ENCODE measurements around the gene GP1BB. TPM values are rescaled to one million over a fixed set of nuclear protein-coding genes. Genes with fewer than 3 reads are reported as not detected.

Gene GP1BB
- polyA plus RNA-seq, 1 experiment, result 0.20 TPM

DNA sequence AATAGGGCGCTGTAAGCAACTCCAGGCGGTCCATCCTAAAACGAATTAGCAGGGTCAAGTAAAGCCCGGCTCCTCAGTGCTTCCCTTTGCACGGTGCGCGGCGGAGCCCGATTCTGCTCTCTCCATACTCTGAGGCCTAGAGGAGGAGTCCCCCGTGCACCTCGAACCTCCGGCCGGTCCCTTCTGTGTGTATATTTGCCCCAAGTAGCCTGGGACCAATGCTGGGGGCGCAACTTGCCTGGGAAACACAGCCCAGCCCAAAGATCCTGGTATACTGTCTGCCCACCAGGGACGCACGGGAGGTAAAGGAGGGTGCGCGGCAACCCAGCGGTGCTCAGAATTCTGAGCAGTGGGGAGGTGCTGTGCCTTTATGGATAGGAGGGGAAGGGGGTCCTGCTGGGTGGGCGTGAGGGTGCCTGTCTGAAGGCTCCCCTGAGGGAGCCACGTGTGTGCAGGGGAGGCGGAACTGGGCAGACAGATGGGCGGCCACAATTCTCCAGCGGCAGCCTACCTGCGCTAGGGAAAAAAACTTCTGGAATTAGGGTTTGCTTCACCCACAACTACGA lies 32.5 kb downstream of the GP1BB start:
- TF ChIP-seq, protein P1, sequence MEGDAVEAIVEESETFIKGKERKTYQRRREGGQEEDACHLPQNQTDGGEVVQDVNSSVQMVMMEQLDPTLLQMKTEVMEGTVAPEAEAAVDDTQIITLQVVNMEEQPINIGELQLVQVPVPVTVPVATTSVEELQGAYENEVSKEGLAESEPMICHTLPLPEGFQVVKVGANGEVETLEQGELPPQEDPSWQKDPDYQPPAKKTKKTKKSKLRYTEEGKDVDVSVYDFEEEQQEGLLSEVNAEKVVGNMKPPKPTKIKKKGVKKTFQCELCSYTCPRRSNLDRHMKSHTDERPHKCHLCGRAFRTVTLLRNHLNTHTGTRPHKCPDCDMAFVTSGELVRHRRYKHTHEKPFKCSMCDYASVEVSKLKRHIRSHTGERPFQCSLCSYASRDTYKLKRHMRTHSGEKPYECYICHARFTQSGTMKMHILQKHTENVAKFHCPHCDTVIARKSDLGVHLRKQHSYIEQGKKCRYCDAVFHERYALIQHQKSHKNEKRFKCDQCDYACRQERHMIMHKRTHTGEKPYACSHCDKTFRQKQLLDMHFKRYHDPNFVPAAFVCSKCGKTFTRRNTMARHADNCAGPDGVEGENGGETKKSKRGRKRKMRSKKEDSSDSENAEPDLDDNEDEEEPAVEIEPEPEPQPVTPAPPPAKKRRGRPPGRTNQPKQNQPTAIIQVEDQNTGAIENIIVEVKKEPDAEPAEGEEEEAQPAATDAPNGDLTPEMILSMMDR (IDR thresholded peaks at IDR 0.05; ENCODE audit: low read depth, low read length), result peak; percentile 10; the same call in 1 of the 2 replicates
- no peak overlapping the region for H3K4me3 ChIP-seq (ENCODE audit: low read depth, low read length)
- DNase-seq (ENCODE audit: low read depth, low spot score), result no peak
- POLR2A ChIA-PET, result no interaction called here
- no peak overlapping the region for H3K27ac ChIP-seq (ENCODE audit: low read depth, low read length)
- H3K27me3 ChIP-seq (ENCODE audit: control insufficient read depth, insufficient read depth, low read length), result peaks cover 78% of the 10 kb centered on the region
- no peaks in the 10 kb centered on the region; the same call in 1 of the 2 replicates for H3K9me3 ChIP-seq (ENCODE audit: control insufficient read depth, insufficient read depth, low read length)
- CTCF ChIA-PET, result no interaction called here

DNA sequence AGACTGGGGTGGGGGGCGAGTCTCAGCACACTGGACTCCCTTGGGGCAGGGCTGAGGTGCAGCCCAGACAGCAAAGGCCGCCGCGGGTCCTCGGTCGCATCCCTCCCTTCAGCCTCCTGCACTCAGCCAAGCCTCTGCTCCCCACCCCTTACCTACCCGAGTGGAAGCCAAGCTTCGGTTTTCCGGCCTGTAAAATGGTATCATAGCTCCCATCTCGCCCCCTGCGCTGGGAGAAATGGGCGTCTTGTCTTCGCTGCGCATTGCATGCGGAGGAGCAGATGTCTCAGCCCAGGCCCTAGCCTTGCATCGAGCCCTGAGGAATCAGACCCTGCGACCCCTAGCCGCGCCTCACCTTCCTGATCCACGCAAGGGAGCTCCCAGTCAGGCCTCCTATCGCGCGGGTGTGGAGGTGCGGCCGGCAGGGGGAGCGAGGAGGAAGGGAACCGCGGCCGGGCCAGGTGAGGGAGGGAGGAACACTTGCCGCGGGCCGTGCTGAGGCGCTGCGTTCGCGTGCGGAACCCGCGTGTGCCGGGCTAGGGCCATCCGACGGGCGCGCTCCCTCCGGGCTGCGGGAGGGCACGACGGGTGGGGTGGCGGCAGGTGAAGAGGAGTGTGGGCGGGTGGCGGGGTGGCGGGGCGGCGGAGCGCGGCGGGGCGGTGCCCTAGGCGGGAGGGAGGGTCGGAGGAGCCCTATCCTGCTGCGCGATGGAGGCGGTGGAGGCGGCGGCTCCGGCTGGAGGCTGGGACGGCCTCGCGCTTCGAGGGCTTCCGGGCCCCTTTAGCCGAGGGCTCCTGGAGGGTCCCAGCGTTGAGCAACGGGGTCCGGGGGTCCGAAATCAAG lies 33.2 kb downstream of the GP1BB start:
- Histone ChIP-seq H3K27me3 (ENCODE audit: control insufficient read depth, insufficient read depth, low read length) (peaks cover 80% of the 10 kb centered on the region), H3K27ac (ENCODE audit: low read depth, low read length) (no peak overlapping the region), H3K4me3 (ENCODE audit: low read depth, low read length) (no peak overlapping the region), H3K9me3 (ENCODE audit: control insufficient read depth, insufficient read depth, low read length) (no peaks in the 10 kb centered on the region; the same call in 1 of the 2 replicates)
- CTCF ChIA-PET, result interaction anchor here (0.6 to 0.9 kb wide), 2 partner anchors 26 to 74 kb away, joined by 3 read pairs; no protein-coding TSS in a partner anchor
- POLR2A ChIA-PET, result no interaction called here
- no peak for DNase-seq (ENCODE audit: low read depth, low spot score)
- TF ChIP-seq, protein P1 (IDR thresholded peaks at IDR 0.05; ENCODE audit: low read depth, low read length), result peak; percentile 40

DNA sequence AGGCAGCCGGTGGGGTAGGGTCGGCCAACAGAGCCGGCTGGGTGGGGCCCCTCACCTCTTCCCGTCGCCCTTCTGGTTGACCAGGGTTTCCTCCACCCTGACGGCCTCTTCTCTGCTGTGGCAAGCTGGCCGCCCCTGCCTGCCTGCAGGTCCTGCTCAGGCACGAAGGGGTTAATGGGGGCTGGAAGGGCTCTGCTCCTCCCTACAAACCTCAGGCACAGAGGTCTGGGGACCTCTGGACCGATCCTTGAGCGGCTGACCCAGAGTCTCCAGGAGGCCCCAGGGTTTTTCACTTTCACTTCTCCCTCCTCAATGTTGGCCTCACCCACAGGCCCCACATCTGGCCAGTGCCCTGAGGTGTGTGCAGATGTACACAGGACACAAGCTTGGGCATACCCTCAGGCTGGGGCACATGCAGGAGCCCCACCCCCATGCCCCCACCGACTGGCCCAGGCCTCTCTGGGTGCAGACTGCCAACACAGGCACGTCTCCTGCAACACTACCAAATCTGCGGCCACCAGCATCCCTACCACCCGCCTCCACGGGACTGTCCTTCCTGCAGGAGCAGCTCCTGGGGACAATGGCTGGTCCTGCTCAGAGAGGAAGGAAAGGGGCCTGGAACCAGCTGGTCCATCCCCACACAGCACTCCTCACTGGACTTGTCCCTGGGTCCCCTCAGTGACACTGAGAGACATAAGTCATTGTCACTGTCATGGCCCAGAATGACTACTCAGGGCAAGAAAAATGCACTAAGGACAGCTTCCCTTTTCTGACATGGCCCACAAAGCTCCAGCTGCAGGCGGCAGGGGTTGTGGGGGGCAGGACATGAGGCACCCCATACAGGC lies 34.0 kb downstream of the GP1BB start:
- Histone ChIP-seq H3K9me3 (ENCODE audit: control insufficient read depth, insufficient read depth, low read length) (no peaks in the 10 kb centered on the region; the same call in 1 of the 2 replicates), H3K4me3 (ENCODE audit: low read depth, low read length) (no peak overlapping the region), H3K27me3 (ENCODE audit: control insufficient read depth, insufficient read depth, low read length) (peaks cover 84% of the 10 kb centered on the region), H3K27ac (ENCODE audit: low read depth, low read length) (no peak overlapping the region)
- no peak for DNase-seq (ENCODE audit: low read depth, low spot score)
- ChIA-PET POLR2A (interaction anchor here (0.6 kb wide), 1 partner anchor 10 kb away, joined by 5 read pairs; no protein-coding TSS in a partner anchor), CTCF (interaction anchor here (0.6 to 0.9 kb wide), 2 partner anchors 27 to 73 kb away, joined by 3 read pairs; no protein-coding TSS in a partner anchor)
- TF ChIP-seq, protein P1 (IDR thresholded peaks at IDR 0.05; ENCODE audit: low read depth, low read length), result no peak

DNA sequence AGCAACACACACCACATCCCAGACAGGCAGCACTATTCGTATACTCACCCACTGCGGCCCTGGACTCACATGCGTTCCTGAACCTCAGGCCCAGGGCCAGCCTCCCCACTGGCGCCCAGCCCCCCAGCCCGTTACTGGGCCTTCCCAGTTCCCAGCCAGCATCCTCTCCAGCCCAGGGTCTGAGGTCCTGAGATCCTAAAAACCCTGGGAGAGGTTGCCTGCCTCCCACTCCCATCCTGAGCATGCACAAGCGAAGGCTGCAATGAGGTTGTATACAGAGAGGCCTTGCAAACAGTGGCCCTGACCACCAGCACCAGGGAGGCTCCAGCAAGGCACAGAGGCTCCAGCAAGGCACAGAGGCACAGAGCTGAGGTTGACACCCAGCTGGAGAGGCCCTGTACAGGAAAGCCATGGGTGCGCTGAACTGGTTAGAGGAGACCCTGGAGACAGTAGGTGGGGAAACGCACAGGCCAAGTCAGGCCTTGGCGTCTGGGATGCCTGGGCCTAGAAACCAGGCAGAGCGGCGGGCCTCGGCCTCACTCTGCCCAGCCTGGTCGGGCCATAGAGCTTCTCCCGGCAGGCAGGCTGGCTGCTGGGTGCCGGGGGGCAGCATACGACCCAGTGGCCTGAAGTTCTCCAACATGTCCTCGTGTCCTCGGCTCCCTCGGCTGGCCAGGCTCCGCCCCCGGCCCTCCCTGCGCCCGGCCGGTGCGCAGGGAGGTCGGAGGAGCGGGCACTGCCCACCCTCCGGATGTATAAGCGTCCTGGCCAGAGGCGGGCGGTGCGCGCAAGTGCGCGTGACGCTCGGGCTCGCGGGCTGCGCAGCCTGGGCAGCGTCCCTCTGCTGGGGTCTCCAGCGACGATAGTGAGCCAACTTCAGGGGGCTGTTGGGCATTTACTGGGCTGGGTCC lies 34.9 kb downstream of the GP1BB start:
- H3K4me3 ChIP-seq (ENCODE audit: low read depth, low read length), result no peak overlapping the region
- DNase-seq (ENCODE audit: low read depth, low spot score), result no peak
- peaks cover 6% of the 10 kb centered on the region; the same call in 1 of the 2 replicates for H3K9me3 ChIP-seq (ENCODE audit: control insufficient read depth, insufficient read depth, low read length)
- peaks cover 84% of the 10 kb centered on the region for H3K27me3 ChIP-seq (ENCODE audit: control insufficient read depth, insufficient read depth, low read length)
- TF ChIP-seq, protein P1 (IDR thresholded peaks at IDR 0.05; ENCODE audit: low read depth, low read length), result no peak
- no peak overlapping the region for H3K27ac ChIP-seq (ENCODE audit: low read depth, low read length)
- ChIA-PET POLR2A (interaction anchor here (0.5 to 0.6 kb wide), 2 partner anchors 11 to 193 kb away, joined by 5 to 7 read pairs; no protein-coding TSS in a partner anchor), CTCF (no interaction called here)
